Measurements from ENCODE around the gene RPLP2.

Gene RPLP2

DNA sequence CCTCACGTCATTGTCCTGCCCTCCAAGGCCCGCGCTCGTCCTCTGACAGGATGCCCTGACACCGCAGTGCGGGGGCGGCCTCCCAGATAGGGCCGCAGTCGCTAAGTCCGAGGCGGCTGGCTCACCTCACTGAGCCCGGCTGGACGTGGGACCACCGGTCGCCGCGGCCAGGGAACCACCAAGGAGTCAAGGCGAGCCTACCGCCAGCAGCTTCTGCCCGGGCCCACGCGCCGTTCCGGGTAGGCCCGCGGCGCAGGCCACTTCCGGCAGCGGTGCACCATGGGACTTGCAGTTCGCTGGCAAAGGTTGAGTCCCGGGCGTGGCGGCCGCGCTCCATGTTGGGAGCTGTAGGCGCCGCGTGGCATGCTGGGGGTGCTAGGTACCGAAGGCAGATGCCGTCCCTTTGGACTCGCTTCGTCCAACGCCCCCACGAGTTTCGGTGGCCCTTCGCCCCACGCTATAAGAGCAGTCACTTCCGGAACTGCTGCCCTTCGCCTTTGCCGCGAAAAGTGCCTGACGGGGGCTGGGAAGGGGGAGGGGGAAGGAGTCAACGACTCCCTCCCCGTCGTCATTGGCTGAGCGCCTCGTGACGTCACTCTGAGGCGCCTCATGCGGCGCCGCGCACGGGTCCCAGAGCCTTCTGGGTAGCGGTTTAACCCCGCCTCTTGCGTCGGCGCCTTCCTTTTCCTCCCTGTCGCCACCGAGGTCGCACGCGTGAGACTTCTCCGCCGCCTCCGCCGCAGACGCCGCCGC is at the start of gene RPLP2:
Gene RPLP2, plus strand, starts transcription at position 681 of the 753 bp plus-strand sequence. CDS start 268 bp downstream, outside the sequence.
- FAIRE-seq: peak; percentile 96

GRCh38 chr11:760236-760635 is 49.5 kb upstream of the RPLP2 start:
- no peak for DNase-seq (ENCODE audit: insufficient read length, low spot score)
- FAIRE-seq: no peak

More for the DNA sequence above, at the start of gene RPLP2:
- DNase-seq (ENCODE audit: insufficient read length, low spot score): peak; percentile 94

GRCh38 chr11:761526-762108 is 48.1 kb upstream of the RPLP2 start:
- DNase-seq (ENCODE audit: insufficient read length, low spot score): no peak
- FAIRE-seq: peak; percentile 11

GRCh38 chr11:762421-763072 is 47.2 kb upstream of the RPLP2 start:
- FAIRE-seq (no peak), DNase-seq (ENCODE audit: insufficient read length, low spot score) (no peak)

- no peak for FAIRE-seq
- no peak for DNase-seq (ENCODE audit: insufficient read length, low spot score)
These were observed 46.7 kb upstream of the RPLP2 start for GRCh38 chr11:763073-763463.

- DNase-seq (ENCODE audit: insufficient read length, low spot score) (no peak), FAIRE-seq (no peak)
These were observed 46.0 kb upstream of the RPLP2 start for GRCh38 chr11:763549-764321.

DNA sequence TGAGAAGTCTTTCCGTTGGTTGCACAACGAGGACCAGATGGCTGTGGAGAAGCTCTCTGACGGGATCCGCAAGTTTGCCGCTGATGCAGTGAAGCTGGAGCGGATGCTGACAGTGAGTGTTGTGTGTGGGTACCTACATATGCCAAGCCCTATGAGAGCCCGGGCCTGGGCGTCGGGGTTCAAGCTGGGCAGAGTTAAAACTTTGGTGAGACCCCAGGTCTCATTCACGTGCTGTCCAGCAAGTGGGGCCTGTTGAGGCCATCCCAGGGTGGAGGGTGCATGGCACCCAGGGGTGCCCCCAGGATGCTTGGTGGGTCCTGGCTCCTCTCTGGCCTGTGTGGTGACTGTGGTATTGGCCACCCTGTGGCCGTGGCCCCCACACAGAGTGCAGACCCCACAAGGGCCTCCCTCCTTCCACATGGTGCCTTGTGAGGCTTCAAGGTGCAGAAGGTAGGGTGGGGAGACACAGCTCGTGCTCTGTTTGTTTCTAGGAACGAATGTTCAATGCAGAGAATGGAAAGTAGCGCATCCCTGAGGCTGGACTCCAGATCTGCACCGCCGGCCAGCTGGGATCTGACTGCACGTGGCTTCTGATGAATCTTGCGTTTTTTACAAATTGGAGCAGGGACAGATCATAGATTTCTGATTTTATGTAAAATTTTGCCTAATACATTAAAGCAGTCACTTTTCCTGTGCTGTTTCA is 45.3 kb upstream of the RPLP2 start:
- DNase-seq (ENCODE audit: insufficient read length, low spot score) (no peak), FAIRE-seq (no peak)

DNA sequence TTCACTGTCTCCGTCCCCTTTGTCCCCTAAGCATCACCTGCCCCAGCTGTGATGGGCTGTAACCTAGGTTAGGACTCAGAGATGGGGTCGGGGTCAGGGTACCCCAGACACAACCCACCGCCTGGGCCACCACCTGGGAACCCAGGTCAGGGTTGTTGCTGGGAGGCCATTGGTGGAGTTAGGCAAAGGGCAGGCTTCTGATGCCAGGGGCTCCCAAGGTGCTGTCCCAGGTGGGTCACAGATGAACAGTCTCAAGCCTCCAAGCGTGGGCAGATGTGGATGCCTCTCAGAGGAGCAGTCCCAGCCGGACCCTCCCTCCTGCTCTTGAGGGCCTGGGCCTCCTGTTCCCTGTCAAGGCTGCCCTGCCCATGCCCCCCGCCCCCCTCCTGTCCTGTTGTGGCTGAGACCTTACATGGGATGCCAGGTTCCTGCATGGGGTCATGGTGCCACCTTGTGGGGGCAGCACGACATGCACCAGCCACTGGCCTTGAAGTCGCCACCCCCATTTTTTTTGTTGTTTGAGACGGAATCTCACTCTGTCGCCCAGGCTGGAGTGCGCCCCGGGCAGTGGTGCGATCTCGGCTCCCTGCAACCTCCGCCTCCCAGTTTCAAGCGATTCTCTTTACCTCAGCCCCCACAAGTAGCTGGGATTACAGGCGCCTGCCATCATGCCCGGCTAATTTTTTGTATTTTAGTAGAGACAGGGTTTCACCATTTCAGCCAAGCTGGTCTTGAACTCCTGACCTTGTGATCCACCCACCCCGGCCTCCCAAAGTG is 44.6 kb upstream of the RPLP2 start:
- FAIRE-seq: no peak
- peak; percentile 85 for DNase-seq (ENCODE audit: insufficient read length, low spot score)

GRCh38 chr11:765802-766091 is 44.0 kb upstream of the RPLP2 start:
- DNase-seq (ENCODE audit: insufficient read length, low spot score): no peak
- no peak for FAIRE-seq

- DNase-seq (ENCODE audit: insufficient read length, low spot score): no peak
- no peak for FAIRE-seq
These were observed 43.4 kb upstream of the RPLP2 start for GRCh38 chr11:766106-766935.

GRCh38 chr11:766936-767210 is 42.9 kb upstream of the RPLP2 start:
- no peak for DNase-seq (ENCODE audit: insufficient read length, low spot score)
- no peak for FAIRE-seq

DNA sequence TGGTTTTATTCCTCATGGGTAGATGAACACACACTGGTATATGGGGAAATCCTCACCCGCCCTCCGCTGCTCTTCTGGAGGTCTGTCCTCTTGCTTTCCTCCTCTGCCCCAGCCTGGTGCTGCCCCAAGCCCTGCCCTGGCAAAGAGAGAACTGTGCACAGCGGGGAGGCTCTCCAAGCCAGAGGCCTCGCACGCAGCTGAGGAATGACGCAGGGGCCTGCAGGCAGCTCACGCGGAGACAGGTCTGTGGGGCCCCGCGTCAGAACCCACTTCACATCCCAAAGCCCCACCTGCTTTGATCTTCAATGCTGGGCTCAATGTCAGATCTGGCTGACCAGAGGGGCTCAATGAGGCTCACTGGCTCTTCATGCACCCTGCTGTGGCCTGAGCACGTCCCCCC is 42.5 kb upstream of the RPLP2 start:
- FAIRE-seq (no peak), DNase-seq (ENCODE audit: insufficient read length, low spot score) (no peak)

DNA sequence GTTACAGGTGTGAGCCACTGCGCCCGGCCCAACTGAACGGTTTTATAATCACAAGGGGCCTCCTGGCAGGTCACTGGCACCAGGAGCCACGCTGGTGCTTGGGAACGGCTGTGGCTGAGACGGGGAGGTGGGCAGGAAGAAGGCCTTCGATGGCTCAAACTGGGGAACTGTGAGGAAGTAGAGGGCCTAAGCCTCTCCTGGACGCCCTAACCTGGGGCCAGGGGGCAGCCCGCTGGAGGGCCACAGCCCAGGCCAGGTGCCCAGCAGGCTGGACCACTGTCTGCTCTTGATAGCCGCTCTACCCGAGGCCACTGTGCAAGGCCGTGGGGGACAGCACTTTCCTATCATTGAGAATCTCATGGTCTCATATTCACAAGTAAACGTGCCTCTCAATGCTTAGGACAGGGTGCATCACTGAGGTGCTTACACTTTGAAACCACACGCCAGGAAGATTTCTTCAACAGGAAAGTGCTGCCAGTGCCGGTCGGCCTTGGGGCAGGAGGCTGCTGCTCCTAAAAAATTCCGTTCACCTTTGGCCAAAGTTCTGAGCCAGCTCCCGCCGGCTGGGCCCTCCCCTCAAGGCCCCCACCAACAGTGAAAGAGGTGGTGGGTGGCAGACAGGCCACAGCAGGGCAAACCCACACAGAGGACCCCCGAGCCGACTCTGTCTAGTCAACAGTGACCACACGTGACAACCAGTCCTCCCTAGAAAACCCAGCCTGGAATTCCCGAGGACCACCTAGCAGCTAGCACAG is 39.7 kb upstream of the RPLP2 start:
- DNase-seq (ENCODE audit: insufficient read length, low spot score) (no peak), FAIRE-seq (no peak)

DNA sequence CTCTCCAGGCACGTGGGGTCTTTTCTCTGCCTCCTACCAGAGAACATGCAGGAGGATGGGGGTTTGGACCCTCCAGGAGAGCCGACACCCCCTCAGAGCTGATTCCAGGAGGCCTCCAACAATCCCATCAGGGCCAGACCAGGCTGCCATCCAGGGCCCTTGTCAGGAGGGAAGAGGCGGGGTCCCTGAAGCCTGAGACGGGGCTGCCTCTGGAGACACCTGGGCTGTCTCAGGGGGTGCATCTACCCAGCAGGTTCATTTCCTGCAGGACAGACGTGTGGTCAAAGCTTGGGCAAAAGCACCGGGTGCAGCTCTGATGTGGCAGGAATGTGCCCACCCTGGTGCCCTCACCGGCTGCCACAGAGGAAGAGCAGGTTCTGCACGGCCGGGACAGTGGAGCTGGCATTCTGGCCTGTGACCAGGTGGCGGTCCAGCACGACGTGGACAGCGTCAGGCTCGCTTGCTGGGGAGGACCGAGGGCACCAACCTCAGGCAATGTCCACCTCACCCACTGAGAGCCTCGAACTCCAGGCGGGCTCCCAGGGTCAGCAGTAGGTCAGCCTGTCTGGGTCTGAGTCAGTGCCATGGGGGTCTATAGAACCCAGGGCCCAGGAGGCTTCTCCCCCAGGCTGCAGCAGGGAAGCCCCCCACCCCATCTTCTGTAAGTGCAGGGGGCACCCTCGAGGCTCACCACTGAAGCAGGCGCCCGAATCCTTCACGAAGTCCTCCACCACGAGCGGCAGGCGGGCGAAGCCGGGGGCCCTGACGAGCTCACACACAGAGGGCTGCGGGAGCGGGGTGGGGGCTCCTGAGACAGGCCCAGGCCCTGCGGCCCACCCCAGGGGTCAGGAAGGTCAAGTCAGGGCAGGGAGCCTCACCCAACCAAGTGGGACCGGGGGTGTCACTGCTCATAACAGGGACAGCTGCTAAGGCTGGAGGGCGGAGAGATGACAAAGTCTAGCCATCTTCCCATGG is 38.8 kb upstream of the RPLP2 start:
- DNase-seq (ENCODE audit: insufficient read length, low spot score) (no peak), FAIRE-seq (no peak)

GRCh38 chr11:771617-772204 is 38.1 kb upstream of the RPLP2 start:
- no peak for FAIRE-seq
- no peak for DNase-seq (ENCODE audit: insufficient read length, low spot score)

- DNase-seq (ENCODE audit: insufficient read length, low spot score) (no peak), FAIRE-seq (no peak)
These were observed 37.1 kb upstream of the RPLP2 start for GRCh38 chr11:772429-773390.
